Measurements from ENCODE around the gene ACACB. TPM values are rescaled to one million over a fixed set of nuclear protein-coding genes. Genes with fewer than 3 reads are reported as not detected.

The ACACB gene
- total RNA-seq, 4 donors from 2014 or later: 69.5 to 132 (median 93.6) TPM

DNA sequence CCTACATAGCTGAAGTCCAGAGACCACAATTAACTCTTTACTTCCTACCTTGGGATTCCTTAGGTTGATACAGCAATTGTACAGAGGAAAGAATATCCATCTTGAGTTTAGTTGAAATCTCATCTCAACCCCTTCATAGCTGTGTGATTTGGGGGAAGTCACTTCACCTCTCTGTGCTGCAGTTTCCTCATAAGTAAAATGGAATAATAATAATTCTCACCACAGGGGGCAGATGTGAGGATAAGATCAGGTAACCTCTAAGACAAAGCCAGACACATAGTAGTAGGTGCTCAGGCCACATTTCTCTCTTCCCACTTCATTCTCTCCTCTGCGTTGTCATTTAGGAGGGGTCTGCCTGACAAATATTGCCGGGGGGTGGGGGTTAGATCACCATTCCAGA lies 186.0 kb downstream of the ACACB start:
- intact Hi-C loops (cut with DNase I; ENCODE audit: low total_unique reads): no loop called here

DNA sequence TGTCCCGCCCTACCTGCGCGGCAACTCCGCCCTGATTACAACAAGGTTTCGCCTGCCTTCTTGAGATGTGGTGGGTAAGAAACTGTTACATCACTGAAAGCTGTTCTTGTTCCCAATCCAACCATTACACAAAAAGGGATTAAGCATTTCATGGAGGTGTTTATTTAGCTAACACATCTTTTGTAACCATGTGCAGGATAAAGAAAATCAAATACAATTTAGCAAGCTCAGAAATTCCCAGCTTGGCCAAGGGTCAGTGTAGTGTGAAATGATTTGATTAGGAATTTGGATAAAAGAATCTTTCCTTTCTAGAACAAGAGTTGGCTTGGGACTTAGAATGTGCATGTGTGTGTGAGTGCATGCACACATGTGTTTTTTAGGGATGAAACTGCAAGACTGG lies 186.4 kb downstream of the ACACB start:
- Histone ChIP-seq H3K4me1 (no peaks in the 10 kb centered on the region), H3K36me3 (no peaks in the 10 kb centered on the region), H3K27me3 (peaks cover 35% of the 10 kb centered on the region), H3K9me3 (no peaks in the 10 kb centered on the region), H3K4me3 (no peak overlapping the region), H3K27ac (no peak overlapping the region)
- no peak for DNase-seq
- TF ChIP-seq EP300 (IDR thresholded peaks at IDR 0.05; ENCODE audit: low read depth): no peak
- no peak for TF ChIP-seq POLR2A (IDR thresholded peaks at IDR 0.05)
- TF ChIP-seq POLR2AphosphoS5 (IDR thresholded peaks at IDR 0.05): no peak
- TF ChIP-seq, protein P1, sequence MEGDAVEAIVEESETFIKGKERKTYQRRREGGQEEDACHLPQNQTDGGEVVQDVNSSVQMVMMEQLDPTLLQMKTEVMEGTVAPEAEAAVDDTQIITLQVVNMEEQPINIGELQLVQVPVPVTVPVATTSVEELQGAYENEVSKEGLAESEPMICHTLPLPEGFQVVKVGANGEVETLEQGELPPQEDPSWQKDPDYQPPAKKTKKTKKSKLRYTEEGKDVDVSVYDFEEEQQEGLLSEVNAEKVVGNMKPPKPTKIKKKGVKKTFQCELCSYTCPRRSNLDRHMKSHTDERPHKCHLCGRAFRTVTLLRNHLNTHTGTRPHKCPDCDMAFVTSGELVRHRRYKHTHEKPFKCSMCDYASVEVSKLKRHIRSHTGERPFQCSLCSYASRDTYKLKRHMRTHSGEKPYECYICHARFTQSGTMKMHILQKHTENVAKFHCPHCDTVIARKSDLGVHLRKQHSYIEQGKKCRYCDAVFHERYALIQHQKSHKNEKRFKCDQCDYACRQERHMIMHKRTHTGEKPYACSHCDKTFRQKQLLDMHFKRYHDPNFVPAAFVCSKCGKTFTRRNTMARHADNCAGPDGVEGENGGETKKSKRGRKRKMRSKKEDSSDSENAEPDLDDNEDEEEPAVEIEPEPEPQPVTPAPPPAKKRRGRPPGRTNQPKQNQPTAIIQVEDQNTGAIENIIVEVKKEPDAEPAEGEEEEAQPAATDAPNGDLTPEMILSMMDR (IDR thresholded peaks at IDR 0.05): no peak
- WGBS, 2 donors (ENCODE audit: low coverage in 1 of 2): 66% methylated on average over 5 of the region's 5 CpGs; no CpG with 5 or more reads in 1 of the 2 donors
- intact Hi-C loops (cut with DNase I; ENCODE audit: low total_unique reads) (no loop called here), in situ Hi-C loops (cut with MboI; ENCODE audit: low pct_ligation_motif_present in 1 of 4, low pct_unique_long_range_greater_than_20kb in 1 of 4, low sequenced_read_pairs in 3 of 4) (no loop called here)

More for the DNA sequence above, 186.0 kb downstream of the ACACB start:
- H3K4me1 ChIP-seq: no peaks in the 10 kb centered on the region
- no peak for DNase-seq
- in situ Hi-C loops (cut with MboI; ENCODE audit: low pct_ligation_motif_present in 1 of 4, low pct_unique_long_range_greater_than_20kb in 1 of 4, low sequenced_read_pairs in 3 of 4): no loop called here
- H3K27ac ChIP-seq: no peak overlapping the region
- peaks cover 31% of the 10 kb centered on the region for H3K27me3 ChIP-seq
- no peaks in the 10 kb centered on the region for H3K9me3 ChIP-seq
- no peaks in the 10 kb centered on the region for H3K36me3 ChIP-seq
- TF ChIP-seq POLR2A (IDR thresholded peaks at IDR 0.05) (no peak), POLR2AphosphoS5 (IDR thresholded peaks at IDR 0.05) (no peak), EP300 (IDR thresholded peaks at IDR 0.05; ENCODE audit: low read depth) (no peak)
- TF ChIP-seq, protein P1 (IDR thresholded peaks at IDR 0.05): peak in 1 of 5 experiments; percentile 23
- no peak overlapping the region for H3K4me3 ChIP-seq
- 38% methylated on average over 2 of the region's 2 CpGs; no CpG with 5 or more reads in 1 of the 2 donors for WGBS, 2 donors (ENCODE audit: low coverage in 1 of 2)

DNA sequence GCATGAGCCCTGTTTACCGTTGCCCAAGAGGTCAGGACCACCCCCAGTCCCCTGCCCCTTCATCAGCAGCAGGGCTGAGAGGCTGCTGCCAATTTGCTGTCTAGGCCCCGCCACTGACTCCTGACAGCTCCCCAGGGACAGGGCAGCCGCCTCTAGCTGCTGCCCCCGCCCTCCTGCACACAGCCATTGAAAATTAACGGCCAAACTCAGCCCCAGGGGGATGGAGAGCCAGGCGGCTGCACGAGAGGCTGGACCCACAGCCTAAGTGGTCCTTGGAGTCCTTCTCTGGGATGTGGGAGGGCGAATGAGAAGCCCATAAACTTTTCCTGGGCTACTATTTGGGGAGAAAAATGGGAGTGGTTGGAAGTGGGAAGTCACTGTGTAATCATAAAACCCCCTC lies 188.1 kb downstream of the ACACB start:
- Histone ChIP-seq H3K27me3 (peaks cover 52% of the 10 kb centered on the region), H3K4me1 (peaks cover 6 to 9% (median 9%) of the 10 kb centered on the region in 4 donors), H3K36me3 (no peaks in the 10 kb centered on the region), H3K9me3 (no peaks in the 10 kb centered on the region), H3K4me3 (no peak overlapping the region), H3K27ac (no peak overlapping the region)
- no peak for TF ChIP-seq POLR2A (IDR thresholded peaks at IDR 0.05)
- TF ChIP-seq, protein P1 (IDR thresholded peaks at IDR 0.05): no peak
- no peak for TF ChIP-seq POLR2AphosphoS5 (IDR thresholded peaks at IDR 0.05)
- no peak for TF ChIP-seq EP300 (IDR thresholded peaks at IDR 0.05; ENCODE audit: low read depth)
- no peak for DNase-seq
- WGBS, 2 donors (ENCODE audit: low coverage in 1 of 2): 49% methylated on average over 8 of the region's 8 CpGs; no CpG with 5 or more reads in 1 of the 2 donors
- intact Hi-C loops (cut with DNase I; ENCODE audit: low total_unique reads): no loop called here
- in situ Hi-C loops (cut with MboI; ENCODE audit: low pct_ligation_motif_present in 1 of 4, low pct_unique_long_range_greater_than_20kb in 1 of 4, low sequenced_read_pairs in 3 of 4): no loop called here

DNA sequence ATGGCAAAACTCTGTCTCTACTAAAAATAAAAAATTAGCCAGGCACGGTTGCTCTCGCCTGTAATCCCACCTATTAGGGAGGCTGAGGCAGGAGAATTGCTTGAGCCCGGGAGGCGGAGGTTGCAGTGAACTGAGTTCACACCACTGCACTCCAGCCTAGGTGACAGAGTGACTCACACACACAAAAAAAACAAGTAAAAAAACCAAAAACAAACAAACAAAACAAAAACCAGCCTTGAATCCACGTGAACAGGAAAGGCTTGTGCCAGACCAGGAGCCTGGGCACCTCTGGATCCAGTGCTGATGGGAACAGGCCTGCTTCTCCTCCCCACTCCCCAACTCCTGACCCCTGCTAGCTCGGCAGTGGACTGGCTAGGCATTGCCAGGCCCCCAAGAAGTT lies 189.2 kb downstream of the ACACB start:
- Histone ChIP-seq H3K27ac (no peak overlapping the region), H3K27me3 (peaks cover 60% of the 10 kb centered on the region), H3K4me1 (peaks cover 6 to 15% (median 14%) of the 10 kb centered on the region in 4 donors), H3K9me3 (no peaks in the 10 kb centered on the region), H3K36me3 (no peaks in the 10 kb centered on the region), H3K4me3 (no peak overlapping the region)
- DNase-seq: no peak
- TF ChIP-seq POLR2A (IDR thresholded peaks at IDR 0.05) (no peak), EP300 (IDR thresholded peaks at IDR 0.05; ENCODE audit: low read depth) (no peak), POLR2AphosphoS5 (IDR thresholded peaks at IDR 0.05) (no peak)
- TF ChIP-seq, protein P1 (IDR thresholded peaks at IDR 0.05): no peak
- intact Hi-C loops (cut with DNase I; ENCODE audit: low total_unique reads): no loop called here
- WGBS, 2 donors (ENCODE audit: low coverage in 1 of 2): 70 to 86% methylated on average over 4 to 6 of the region's 6 CpGs
- in situ Hi-C loops (cut with MboI; ENCODE audit: low pct_ligation_motif_present in 1 of 4, low pct_unique_long_range_greater_than_20kb in 1 of 4, low sequenced_read_pairs in 3 of 4): no loop called here
